Occipital lobe (tissue), 1 donor: ENCODE measurements around the gene LSMEM2. TPM values are rescaled to one million over a fixed set of nuclear protein-coding genes. Genes with fewer than 3 reads are reported as not detected.

ENCODE experiments used
- total RNA-seq: library from RNA; depleted of rRNA; stranded (reverse); fragments of >200 nt; gene quantifications from one replicate; pipeline ENCODE4 v1.2.3, GENCODE V29; 2014

Gene LSMEM2
- total RNA-seq, 1 donor from 2014 or later, result 0.47 TPM

Other genes starting within 250 kb of the LSMEM2 start
- 205 TPM for gene RBM5, start 190.2 kb upstream of the LSMEM2 start, total RNA-seq
- gene SEMA3F, start 123.8 kb upstream of the LSMEM2 start, total RNA-seq, result 5.8 TPM
- gene GNAT1, start 87.5 kb upstream of the LSMEM2 start, total RNA-seq, result not detected
- gene SLC38A3, start 73.8 kb upstream of the LSMEM2 start, total RNA-seq, result 5.0 TPM
- 84.5 TPM for gene GNAI2, start 42.9 kb upstream of the LSMEM2 start, total RNA-seq
- gene SEMA3B, start 9.9 kb upstream of the LSMEM2 start, total RNA-seq, result 2.3 TPM
- gene IFRD2, start 13.3 kb downstream of the LSMEM2 start, total RNA-seq, result 15.1 TPM
- gene HYAL3, start 20.3 kb downstream of the LSMEM2 start, total RNA-seq, result 6.6 TPM
- 4.5 TPM for gene NAA80, start 20.3 kb downstream of the LSMEM2 start, total RNA-seq
- gene HYAL1, start 24.5 kb downstream of the LSMEM2 start, total RNA-seq, result 0.16 TPM
- 30.9 TPM for gene HYAL2, start 43.7 kb downstream of the LSMEM2 start, total RNA-seq
- 16.2 TPM for gene TUSC2, start 49.1 kb downstream of the LSMEM2 start, total RNA-seq
- gene RASSF1, start 61.7 kb downstream of the LSMEM2 start, total RNA-seq, result 7.8 TPM
- 2.5 TPM for gene ZMYND10, start 66.6 kb downstream of the LSMEM2 start, total RNA-seq
- 19.0 TPM for gene NPRL2, start 71.7 kb downstream of the LSMEM2 start, total RNA-seq
- 10.0 TPM for gene CYB561D2, start 71.8 kb downstream of the LSMEM2 start, total RNA-seq
- gene TMEM115, start 80.4 kb downstream of the LSMEM2 start, total RNA-seq, result 19.8 TPM
- gene CACNA2D2, start 224.5 kb downstream of the LSMEM2 start, total RNA-seq, result 2.2 TPM